GM12873 (cell line): ENCODE results near the gene CGNL1.

Experiments
- TF ChIP-seq, protein P1 (sequence below): IDR thresholded peaks from 2 replicates; pipeline ENCODE4 v1.5.1; 2012; ENCODE audit warnings: low read depth, mild to moderate bottlenecking, moderate library complexity, low read length, control low read depth; ENCODE audit not compliant: insufficient read depth; ENCODE audit errors: missing control alignments

CGNL1 gene

DNA sequence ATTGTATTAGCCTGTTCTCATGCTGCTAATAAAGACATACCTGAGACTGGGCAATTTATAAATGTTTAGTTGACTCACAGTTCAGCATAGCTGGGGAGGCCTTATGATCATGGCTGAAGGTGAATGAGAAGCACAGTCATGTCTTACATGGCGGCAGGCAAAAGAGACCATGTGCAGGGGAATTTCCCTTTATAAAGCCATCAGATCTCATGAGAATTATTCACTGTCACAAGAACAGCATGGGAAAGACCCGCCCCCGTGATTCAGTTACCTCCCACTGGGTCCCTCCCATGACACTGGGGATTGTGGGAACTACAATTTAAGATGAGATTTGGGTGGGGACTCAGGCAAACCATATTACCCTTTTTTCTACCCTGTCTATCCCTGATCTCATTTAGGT lies 163.9 kb downstream of the CGNL1 start:
- TF ChIP-seq, protein P1, sequence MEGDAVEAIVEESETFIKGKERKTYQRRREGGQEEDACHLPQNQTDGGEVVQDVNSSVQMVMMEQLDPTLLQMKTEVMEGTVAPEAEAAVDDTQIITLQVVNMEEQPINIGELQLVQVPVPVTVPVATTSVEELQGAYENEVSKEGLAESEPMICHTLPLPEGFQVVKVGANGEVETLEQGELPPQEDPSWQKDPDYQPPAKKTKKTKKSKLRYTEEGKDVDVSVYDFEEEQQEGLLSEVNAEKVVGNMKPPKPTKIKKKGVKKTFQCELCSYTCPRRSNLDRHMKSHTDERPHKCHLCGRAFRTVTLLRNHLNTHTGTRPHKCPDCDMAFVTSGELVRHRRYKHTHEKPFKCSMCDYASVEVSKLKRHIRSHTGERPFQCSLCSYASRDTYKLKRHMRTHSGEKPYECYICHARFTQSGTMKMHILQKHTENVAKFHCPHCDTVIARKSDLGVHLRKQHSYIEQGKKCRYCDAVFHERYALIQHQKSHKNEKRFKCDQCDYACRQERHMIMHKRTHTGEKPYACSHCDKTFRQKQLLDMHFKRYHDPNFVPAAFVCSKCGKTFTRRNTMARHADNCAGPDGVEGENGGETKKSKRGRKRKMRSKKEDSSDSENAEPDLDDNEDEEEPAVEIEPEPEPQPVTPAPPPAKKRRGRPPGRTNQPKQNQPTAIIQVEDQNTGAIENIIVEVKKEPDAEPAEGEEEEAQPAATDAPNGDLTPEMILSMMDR: no peak

DNA sequence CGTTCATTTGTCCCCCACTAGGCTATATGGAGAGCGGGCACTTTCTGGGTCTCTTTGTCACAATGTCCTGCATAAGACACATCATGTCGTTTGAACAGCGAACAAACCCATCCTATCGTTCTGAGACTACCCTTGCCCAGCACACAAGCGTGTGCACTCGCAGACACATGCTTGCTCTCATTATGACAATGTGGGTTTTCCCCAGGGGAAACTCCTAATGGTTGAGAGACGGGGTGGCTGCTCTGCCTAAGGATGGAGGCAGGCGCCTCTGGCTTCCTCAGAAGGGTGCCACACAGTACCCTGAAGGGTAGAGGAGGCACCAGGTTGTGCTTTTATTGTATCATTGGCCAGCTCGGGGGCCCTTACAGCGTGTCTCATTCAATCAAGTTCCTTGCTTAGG lies 164.4 kb downstream of the CGNL1 start:
- TF ChIP-seq, protein P1: no peak

DNA sequence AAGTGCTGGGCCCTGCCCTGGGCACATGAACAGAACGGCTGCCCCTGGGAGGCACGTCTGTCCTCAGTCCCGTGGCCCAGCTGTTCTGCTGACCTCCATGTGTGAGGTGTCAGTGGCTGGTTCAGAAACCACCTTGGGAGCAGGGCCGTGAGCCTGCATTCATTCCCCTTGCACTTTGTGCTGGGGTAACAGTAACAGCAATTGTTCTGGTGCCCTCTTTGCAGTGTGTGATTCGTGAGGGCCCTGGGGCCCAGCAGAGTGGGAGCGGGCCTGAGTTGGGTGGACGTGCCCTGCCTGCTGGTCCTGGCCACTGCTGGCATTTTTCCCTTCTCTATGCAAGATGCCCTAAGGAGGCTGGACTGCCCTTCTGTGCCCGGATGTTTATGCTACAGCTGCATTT lies 165.0 kb downstream of the CGNL1 start:
- TF ChIP-seq, protein P1: no peak

DNA sequence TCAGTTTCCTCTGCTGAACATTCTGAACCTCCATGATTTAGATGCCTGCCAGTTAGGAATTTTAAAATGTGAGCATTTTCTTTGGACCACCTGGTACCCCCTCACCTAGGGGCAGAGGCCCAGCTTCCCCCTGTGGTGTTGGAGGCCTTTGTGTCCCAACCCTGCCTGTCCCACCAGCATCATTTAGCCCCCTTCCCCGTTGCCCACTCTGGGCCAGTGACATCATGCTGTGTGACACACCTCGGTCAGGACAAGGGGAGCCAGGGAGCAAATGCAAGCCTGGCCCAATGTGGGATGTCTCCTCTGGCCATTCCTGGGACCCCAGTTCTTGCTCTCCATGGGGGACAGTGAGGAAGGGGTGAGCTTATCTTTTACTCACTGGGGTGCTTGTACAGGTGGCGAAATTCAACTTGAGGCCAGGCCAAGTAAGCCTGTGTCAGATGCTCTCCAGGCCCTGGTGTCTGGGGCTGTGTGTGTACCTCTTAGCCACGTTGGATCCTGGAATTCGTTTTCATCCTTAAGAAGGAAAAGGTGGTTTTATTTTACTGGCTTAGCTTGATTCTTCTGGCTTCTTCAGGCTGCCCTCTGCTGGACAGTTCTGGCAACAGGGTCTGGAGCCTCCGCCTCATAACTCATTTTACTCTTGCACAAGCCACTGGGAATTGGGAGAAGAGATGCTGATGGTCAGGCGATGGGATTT lies 165.7 kb downstream of the CGNL1 start:
- TF ChIP-seq, protein P1: peak; percentile 85

DNA sequence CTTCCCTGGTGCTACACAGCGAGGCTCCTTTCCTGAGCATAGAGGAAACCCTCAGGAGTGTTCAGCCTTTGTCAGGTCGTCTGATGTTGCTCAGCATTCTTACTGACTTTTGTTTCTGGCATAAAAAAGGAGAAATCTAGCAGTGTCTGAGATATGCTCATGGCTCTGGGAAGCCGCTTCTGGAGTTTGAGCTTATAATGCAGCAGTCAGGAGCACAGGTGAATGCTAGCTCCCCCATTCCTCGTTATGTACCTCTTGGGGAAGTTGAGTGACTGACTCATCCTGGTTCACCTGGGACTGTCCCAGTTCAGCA lies 166.2 kb downstream of the CGNL1 start:
- TF ChIP-seq, protein P1: no peak

DNA sequence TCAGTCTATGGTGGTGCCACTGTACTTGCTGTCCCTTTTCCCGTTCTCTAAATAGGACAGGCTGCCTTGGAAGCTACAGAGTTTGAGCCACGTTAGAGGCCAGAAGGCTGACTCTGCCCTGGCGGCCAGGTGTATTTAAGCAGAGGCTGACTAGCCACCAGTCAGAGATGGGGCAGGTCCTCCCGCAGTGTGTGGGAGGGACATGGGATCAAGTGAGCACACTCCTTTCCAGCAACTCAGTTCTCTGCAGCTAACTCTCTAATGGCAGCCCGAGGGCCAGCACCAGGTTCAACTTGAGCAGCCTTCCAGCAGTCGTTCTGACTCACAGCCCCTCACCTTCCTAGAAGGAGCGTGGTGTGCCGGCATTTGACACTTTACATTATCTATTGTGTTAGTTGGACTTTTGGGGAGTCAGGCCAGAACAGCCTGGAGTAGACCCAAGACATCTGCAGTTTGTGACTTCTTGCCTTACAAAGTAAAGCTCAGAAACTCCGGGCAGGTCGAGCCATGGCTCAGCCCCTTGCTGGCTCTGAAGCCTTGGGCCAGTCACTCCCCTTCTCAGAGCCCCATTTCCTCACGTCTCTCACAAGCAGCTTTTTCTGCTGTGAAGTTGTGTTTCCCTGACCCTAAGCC lies 168.7 kb downstream of the CGNL1 start:
- TF ChIP-seq, protein P1: no peak

DNA sequence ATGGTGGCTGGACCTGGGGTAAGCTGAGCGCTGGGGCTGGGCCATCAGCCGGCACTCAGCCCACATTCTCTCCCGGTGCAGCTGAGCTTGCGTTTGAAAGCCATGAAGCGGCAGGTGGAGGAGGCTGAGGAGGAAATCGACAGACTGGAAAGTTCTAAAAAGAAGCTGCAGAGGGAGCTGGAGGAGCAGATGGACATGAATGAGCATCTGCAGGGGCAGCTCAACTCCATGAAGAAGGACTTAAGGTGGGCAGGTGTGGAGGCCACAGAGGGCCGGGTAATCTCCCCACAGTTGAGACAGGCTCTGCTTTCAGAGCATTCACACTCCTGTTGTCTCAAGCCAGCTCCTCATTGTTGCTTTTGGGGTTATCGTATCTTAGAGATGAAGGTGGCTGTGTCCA lies 169.7 kb downstream of the CGNL1 start:
- TF ChIP-seq, protein P1: no peak
